Measurements from ENCODE around the gene SYVN1.

Gene SYVN1

GRCh38 chr11:65085446-65085845 lies 48.9 kb downstream of the SYVN1 start:
- no peak for DNase-seq

GRCh38 chr11:65084598-65085375 lies 49.5 kb downstream of the SYVN1 start:
- no peak for DNase-seq

GRCh38 chr11:65083834-65084597 lies 50.3 kb downstream of the SYVN1 start, which contains the start of the genes CDCA5 and ZFPL1:
TSS of gene CDCA5 (minus strand) at chr11:65084040. CDS start at chr11:65083978, 62 bp downstream.
TSS of gene ZFPL1 (plus strand) at chr11:65084222. CDS start at chr11:65084699, 477 bp downstream.
- peak; percentile 92 for DNase-seq

GRCh38 chr11:65083134-65083833 lies 51.0 kb downstream of the SYVN1 start:
- no peak for DNase-seq

- no peak for DNase-seq
Observed at GRCh38 chr11:65078786-65079342, 55.5 kb downstream of the SYVN1 start.

GRCh38 chr11:65078151-65078550 lies 56.2 kb downstream of the SYVN1 start:
- DNase-seq, result no peak

GRCh38 chr11:65077451-65077850 lies 56.9 kb downstream of the SYVN1 start:
- DNase-seq, result no peak

All from COR-L47 (cell line).